Lung (tissue), 12 donors: Measurements from ENCODE around the gene KEAP1. TPM values are rescaled to one million over a fixed set of nuclear protein-coding genes. Genes with fewer than 3 reads are reported as not detected.

Experiments
- ATAC-seq: fragments of 200-7000 bp; cut with Tn5 transposase; one replicate; pipeline ENCODE4 v1.9.1; 2020; ENCODE audit warnings: moderate number of reproducible peaks; ENCODE audit not compliant: insufficient read depth, low FRiP score
- DNase-seq, 3 donors: peaks; one replicate each; pipeline ENCODE4 v3.0.0-alpha.2; 2013 to 2017
- H3K27ac ChIP-seq, 2 donors: one replicate each; pipeline ENCODE4 v1.5.1; 2013; ENCODE audit warnings: mild to moderate bottlenecking in 2 of 2, moderate library complexity in 2 of 2, control low read depth in 1 of 2, inconsistent platforms in 1 of 2, low read depth in 1 of 2, low read length in 1 of 2
- H3K27me3 ChIP-seq, 3 donors: one replicate each; pipeline ENCODE4 v1.5.1; 2013; ENCODE audit warnings: low read length in 2 of 3; ENCODE audit not compliant: control insufficient read depth in 3 of 3, insufficient read depth in 3 of 3
- H3K36me3 ChIP-seq, 4 donors: one replicate each; pipeline ENCODE4 v1.5.1; 2013; ENCODE audit warnings: low read length in 4 of 4, mild to moderate bottlenecking in 1 of 4, moderate library complexity in 1 of 4; ENCODE audit not compliant: control insufficient read depth in 4 of 4, insufficient read depth in 4 of 4
- H3K4me1 ChIP-seq, 5 donors: one replicate each; pipeline ENCODE4 v1.5.1; 2013; ENCODE audit warnings: low read length in 5 of 5, mild to moderate bottlenecking in 2 of 5, moderate library complexity in 1 of 5; ENCODE audit not compliant: control insufficient read depth in 5 of 5, insufficient read depth in 5 of 5
- H3K4me3 ChIP-seq: one replicate; pipeline ENCODE4 v1.5.1; 2013; ENCODE audit warnings: mild to moderate bottlenecking, control low read depth, moderate library complexity
- H3K9ac ChIP-seq, 2 donors: one replicate each; pipeline ENCODE4 v1.5.1; 2013; ENCODE audit warnings: low read length in 2 of 2, control low read depth in 1 of 2; ENCODE audit not compliant: insufficient read depth in 1 of 2
- H3K9me3 ChIP-seq, 4 donors: one replicate each; pipeline ENCODE4 v1.5.1; 2013; ENCODE audit warnings: low read length in 3 of 4, mild to moderate bottlenecking in 1 of 4, moderate library complexity in 1 of 4; ENCODE audit not compliant: control insufficient read depth in 4 of 4, insufficient read depth in 3 of 4
- WGBS, 2 donors: extraction: QIAGEN DNeasy Blood & Tissue Kit; methylation state at CpG; one replicate each; pipeline ENCODE4 v1.1.7; 2013; 5-methylcytosine and 5-hydroxymethylcytosine counted together
- polyA plus RNA-seq, 2 donors: library from polyadenylated mRNA; stranded (reverse); fragments of 200-250 nt; gene quantifications; one replicate each; pipeline ENCODE4 v1.2.1, GENCODE V29; 2013
- total RNA-seq, 2 donors: library from RNA; depleted of rRNA in 1 of 2; stranded (reverse); fragments of >200 nt in 1 of 2; gene quantifications; one replicate each; pipeline ENCODE4 v1.2.1, GENCODE V29; 2014 to 2021
- TF ChIP-seq, protein P1 (sequence below): IDR thresholded peaks from 2 replicates; pipeline ENCODE4 v1.5.1; 2012; ENCODE audit warnings: mild to moderate bottlenecking; ENCODE audit errors: control extremely low read depth, extremely low read depth
- donor health status: control.
- donor health status: control.
- donor health status: Bipolar disorder and iron deficiency.
- donor health status: healthy.
- donor health status: DM: yes; HTN: yes; CAD: no.

The KEAP1 gene
- total and polyA plus RNA-seq, 4 donors = 44.8 to 73.5 (median 60.3) TPM

DNA sequence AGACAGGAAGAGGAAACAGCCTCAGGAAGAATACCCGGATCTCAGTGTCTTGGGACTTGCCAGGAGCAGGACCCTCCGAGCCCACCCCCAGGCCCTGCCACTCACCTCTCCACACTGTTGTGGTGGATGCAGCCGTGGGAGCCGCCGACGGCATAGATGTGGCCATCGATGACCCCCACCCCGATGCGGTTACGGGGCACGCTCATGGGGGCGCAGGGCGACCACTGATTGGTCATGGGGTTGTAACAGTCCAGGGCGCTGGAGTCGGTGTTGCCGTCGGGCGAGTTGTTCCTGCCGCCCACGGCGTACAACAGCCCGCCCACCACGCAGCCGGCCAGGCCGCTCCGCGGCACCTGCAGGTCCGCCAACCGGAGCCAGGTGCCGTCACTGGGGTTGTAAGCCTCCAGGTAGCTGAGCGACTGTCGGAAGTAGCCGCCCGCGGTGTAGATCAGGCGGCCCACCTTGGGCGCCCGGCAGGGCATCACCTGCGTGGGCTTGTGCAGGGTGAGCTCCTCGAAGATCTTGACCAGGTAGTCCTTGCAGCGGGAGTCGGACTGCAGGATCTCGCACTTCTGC, 11.6 kb downstream of the KEAP1 start:
- no peaks in the 10 kb centered on the region for H3K27me3 ChIP-seq
- H3K9ac ChIP-seq = no peak overlapping the region
- TF ChIP-seq, protein P1, sequence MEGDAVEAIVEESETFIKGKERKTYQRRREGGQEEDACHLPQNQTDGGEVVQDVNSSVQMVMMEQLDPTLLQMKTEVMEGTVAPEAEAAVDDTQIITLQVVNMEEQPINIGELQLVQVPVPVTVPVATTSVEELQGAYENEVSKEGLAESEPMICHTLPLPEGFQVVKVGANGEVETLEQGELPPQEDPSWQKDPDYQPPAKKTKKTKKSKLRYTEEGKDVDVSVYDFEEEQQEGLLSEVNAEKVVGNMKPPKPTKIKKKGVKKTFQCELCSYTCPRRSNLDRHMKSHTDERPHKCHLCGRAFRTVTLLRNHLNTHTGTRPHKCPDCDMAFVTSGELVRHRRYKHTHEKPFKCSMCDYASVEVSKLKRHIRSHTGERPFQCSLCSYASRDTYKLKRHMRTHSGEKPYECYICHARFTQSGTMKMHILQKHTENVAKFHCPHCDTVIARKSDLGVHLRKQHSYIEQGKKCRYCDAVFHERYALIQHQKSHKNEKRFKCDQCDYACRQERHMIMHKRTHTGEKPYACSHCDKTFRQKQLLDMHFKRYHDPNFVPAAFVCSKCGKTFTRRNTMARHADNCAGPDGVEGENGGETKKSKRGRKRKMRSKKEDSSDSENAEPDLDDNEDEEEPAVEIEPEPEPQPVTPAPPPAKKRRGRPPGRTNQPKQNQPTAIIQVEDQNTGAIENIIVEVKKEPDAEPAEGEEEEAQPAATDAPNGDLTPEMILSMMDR = no peak
- 96 to 97% methylated on average over 43 of the region's 43 CpGs for WGBS, 2 donors
- H3K36me3 ChIP-seq = peaks cover 16 to 56% (median 34%) of the 10 kb centered on the region in 4 donors
- H3K4me1 ChIP-seq = no peaks in the 10 kb centered on the region
- H3K27ac ChIP-seq = no peak overlapping the region
- no peak for ATAC-seq
- H3K9me3 ChIP-seq = peaks cover 0 to 3% (median 0%) of the 10 kb centered on the region in 4 donors
- H3K4me3 ChIP-seq = no peak overlapping the region
- no peak for DNase-seq

DNA sequence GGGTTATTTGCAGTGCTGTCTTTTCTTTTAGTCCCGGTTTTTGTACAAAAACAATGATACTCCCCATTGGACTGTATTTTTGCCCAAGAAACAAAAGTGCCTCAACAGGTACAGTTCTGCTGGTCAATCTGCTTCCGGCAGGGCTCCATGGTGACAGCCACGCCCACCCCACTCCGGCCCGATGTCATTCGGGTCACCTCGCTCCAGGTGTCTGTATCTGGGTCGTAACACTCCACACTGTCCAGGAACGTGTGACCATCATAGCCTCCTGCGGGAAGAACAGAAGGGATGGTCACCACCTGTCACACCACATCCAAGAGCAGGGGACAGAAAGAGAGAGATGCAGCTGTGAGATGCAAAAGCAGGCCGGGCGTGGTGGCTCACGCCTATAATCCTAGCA, 16.6 kb downstream of the KEAP1 start:
- H3K9ac ChIP-seq = no peak overlapping the region
- WGBS, 2 donors = 91 to 96% methylated on average over 13 of the region's 13 CpGs
- H3K27ac ChIP-seq = no peak overlapping the region
- DNase-seq (no peak), ATAC-seq (no peak)
- peaks cover 0 to 3% (median 0%) of the 10 kb centered on the region in 4 donors for H3K9me3 ChIP-seq
- peaks cover 22 to 42% (median 23%) of the 10 kb centered on the region in 4 donors for H3K36me3 ChIP-seq
- no peaks in the 10 kb centered on the region for H3K27me3 ChIP-seq
- TF ChIP-seq, protein P1 = no peak
- H3K4me3 ChIP-seq = no peak overlapping the region
- no peaks in the 10 kb centered on the region for H3K4me1 ChIP-seq

DNA sequence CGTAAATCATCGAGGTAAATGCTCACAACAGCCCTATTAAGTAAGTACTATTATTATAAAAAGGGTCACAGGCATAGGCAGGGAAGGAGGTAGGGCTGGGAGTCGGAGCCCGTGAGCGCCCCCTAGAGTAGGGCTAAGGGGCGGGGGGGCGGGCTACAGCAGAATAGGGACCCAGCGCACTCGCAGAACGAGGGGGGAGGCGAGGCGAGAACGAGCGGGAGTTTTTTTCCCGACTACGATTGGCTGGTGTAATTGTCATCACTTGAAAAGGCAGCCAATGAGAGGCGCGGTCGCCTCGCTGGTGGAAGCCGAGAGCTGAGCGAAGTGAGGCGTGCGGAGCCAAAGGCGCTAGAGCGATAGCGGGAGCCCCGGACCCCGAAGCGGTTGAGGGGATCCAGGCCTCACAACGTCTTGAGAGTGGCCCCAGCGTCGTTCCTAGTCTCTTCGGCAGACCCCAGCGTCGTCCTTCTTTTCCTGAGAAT, 24.2 kb downstream of the KEAP1 start:
- Histone ChIP-seq H3K27me3 (no peaks in the 10 kb centered on the region), H3K9ac (peak overlapping the region in 1 of 2 donors; percentile 49), H3K27ac (no peak overlapping the region), H3K4me3 (no peak overlapping the region), H3K36me3 (no peaks in the 10 kb centered on the region), H3K4me1 (peaks cover 0 to 4% (median 0%) of the 10 kb centered on the region in 5 donors), H3K9me3 (no peaks in the 10 kb centered on the region)
- WGBS, 2 donors = 1 to 2% methylated on average over 35 to 36 of the region's 36 CpGs
- DNase-seq (peak; percentile 86 to 92 (median 90)), ATAC-seq (peak; percentile 88)
- TF ChIP-seq, protein P1 = no peak

DNA sequence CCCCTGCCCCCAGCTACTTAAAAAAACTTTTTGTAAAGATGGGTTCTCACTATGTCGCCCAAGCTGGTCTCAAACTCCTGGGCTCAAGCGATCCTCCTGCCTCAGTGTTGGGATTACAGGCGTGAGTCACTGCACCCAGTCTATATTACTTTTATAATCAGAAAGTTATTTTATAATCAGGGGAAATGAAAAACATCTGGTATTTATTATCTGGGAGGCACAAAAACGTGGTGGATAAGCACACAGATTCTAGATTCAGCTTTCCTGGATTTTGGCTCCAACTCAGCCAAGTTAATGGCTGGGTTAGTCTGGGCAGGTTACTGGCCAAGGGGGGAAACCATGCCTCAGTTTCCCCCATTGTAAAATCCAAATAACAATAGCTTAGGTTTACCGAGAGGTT, 24.7 kb downstream of the KEAP1 start:
- Histone ChIP-seq H3K4me3 (no peak overlapping the region), H3K9ac (no peak overlapping the region), H3K4me1 (peaks cover 0 to 4% (median 0%) of the 10 kb centered on the region in 5 donors)

More for the DNA sequence above, 24.7 kb downstream of the KEAP1 start:
- Histone ChIP-seq H3K36me3 (no peaks in the 10 kb centered on the region), H3K9me3 (no peaks in the 10 kb centered on the region), H3K27ac (no peak overlapping the region), H3K27me3 (no peaks in the 10 kb centered on the region)
- WGBS, 2 donors = 34 to 44% methylated on average over 5 of the region's 5 CpGs
- TF ChIP-seq, protein P1 = no peak
- ATAC-seq (no peak), DNase-seq (no peak)
